GM23338 (cell line): Measurements from ENCODE around the gene CCDC69. TPM values are rescaled to one million over a fixed set of nuclear protein-coding genes. Genes with fewer than 3 reads are reported as not detected.

Source experiments
- ATAC-seq: fragments of 200-7000 bp; cut with Tn5 transposase; 3 replicates; pipeline ENCODE4 v1.9.1; 2020
- DNase-seq: peaks from one replicate; pipeline ENCODE4 v3.0.0-alpha.2; 2015; ENCODE audit warnings: low spot score
- H2AFZ ChIP-seq: fragments of 200-600 bp; sonication (generic); 2 replicates; pipeline ENCODE4 v1.8.0; 2016; ENCODE audit warnings: antibody characterized with exemption, mild to moderate bottlenecking, moderate library complexity
- H3F3A ChIP-seq: fragments of 200-600 bp; sonication (generic); replicated peaks from 2 replicates; pipeline ENCODE4 v1.8.0; 2017; ENCODE audit warnings: antibody characterized with exemption, mixed run types, low read depth
- H3K27ac ChIP-seq: fragments of 200-600 bp; sonication (generic); 2 replicates; pipeline ENCODE4 v1.6.1; 2016; ENCODE audit warnings: low read depth
- H3K27me3 ChIP-seq: fragments of 200-600 bp; sonication (generic); 2 replicates; pipeline ENCODE4 v1.8.0; 2016; ENCODE audit warnings: mild to moderate bottlenecking, mixed run types, moderate library complexity; ENCODE audit not compliant: insufficient read depth
- H3K36me3 ChIP-seq: fragments of 200-600 bp; sonication (generic); 2 replicates; pipeline ENCODE4 v1.8.0; 2016; ENCODE audit warnings: mild to moderate bottlenecking; ENCODE audit not compliant: insufficient read depth
- H3K4me1 ChIP-seq: fragments of 200-600 bp; sonication (generic); 2 replicates; pipeline ENCODE4 v1.8.0; 2016; ENCODE audit warnings: mild to moderate bottlenecking, moderate library complexity; ENCODE audit not compliant: insufficient read depth
- H3K4me2 ChIP-seq: fragments of 200-600 bp; sonication (generic); 2 replicates; pipeline ENCODE4 v1.7.1; 2017; ENCODE audit warnings: mixed run types
- H3K4me3 ChIP-seq: fragments of 200-600 bp; sonication (generic); 2 replicates; pipeline ENCODE4 v1.6.1; 2016; ENCODE audit warnings: mixed run types
- H3K79me2 ChIP-seq: fragments of 200-600 bp; sonication (generic); replicated peaks from 2 replicates; pipeline ENCODE4 v1.8.0; 2017; ENCODE audit warnings: mild to moderate bottlenecking; ENCODE audit not compliant: insufficient read depth
- H3K9me2 ChIP-seq: fragments of 200-600 bp; sonication (generic); 2 replicates; pipeline ENCODE4 v1.8.0; 2017; ENCODE audit not compliant: insufficient read depth
- H4K20me1 ChIP-seq: fragments of 200-600 bp; sonication (generic); replicated peaks from 2 replicates; pipeline ENCODE4 v1.8.0; 2017; ENCODE audit warnings: mild to moderate bottlenecking; ENCODE audit not compliant: insufficient read depth
- H3K27ac Mint-ChIP-seq: 2 replicates; pipeline ENCODE4 v1.8.0; 2020; ENCODE audit warnings: inconsistent platforms, mild to moderate bottlenecking, moderate library complexity, mixed read lengths
- H3K27me3 Mint-ChIP-seq: 3 replicates; pipeline ENCODE4 v1.8.0; 2022; ENCODE audit warnings: low read depth, mild to moderate bottlenecking, moderate library complexity, mixed read lengths, inconsistent platforms; ENCODE audit not compliant: insufficient read depth, poor library complexity
- H3K36me3 Mint-ChIP-seq: 3 replicates; pipeline ENCODE4 v1.8.0; 2021; ENCODE audit warnings: low read depth, mild to moderate bottlenecking, inconsistent platforms, moderate library complexity, mixed read lengths
- H3K4me1 Mint-ChIP-seq: 3 replicates; pipeline ENCODE4 v1.8.0; 2020; ENCODE audit warnings: mild to moderate bottlenecking, inconsistent platforms, mixed read lengths
- H3K4me3 Mint-ChIP-seq: 3 replicates; pipeline ENCODE4 v1.8.0; 2021; ENCODE audit warnings: moderate library complexity, mild to moderate bottlenecking, inconsistent platforms, mixed read lengths
- H3K9me3 Mint-ChIP-seq: 3 replicates; pipeline ENCODE4 v1.8.0; 2020; ENCODE audit warnings: moderate library complexity, mild to moderate bottlenecking, inconsistent platforms, mixed read lengths
- CREB1 ChIP-seq: fragments of 250-450 bp; sonication (Bioruptor Pico); IDR thresholded peaks from 2 replicates; pipeline ENCODE4 v1.5.0; 2020; ENCODE audit warnings: low read depth, mild to moderate bottlenecking, moderate library complexity
- EZH2 ChIP-seq: fragments of 200-600 bp; sonication (generic); IDR thresholded peaks from one replicate; pipeline ENCODE4 v1.8.0; 2017; ENCODE audit warnings: antibody characterized with exemption, mild to moderate bottlenecking, low read depth; ENCODE audit not compliant: unreplicated experiment
- EZH2phosphoT487 ChIP-seq: fragments of 200-600 bp; sonication (generic); IDR thresholded peaks from one replicate; pipeline ENCODE4 v1.8.1; 2018; ENCODE audit warnings: antibody characterized with exemption; ENCODE audit not compliant: unreplicated experiment
- JUNB ChIP-seq: IDR thresholded peaks from one replicate; pipeline ENCODE4 v1.6.1; 2016; ENCODE audit warnings: antibody characterized with exemption; ENCODE audit not compliant: unreplicated experiment
- POLR2AphosphoS5 ChIP-seq: IDR thresholded peaks from 2 replicates; pipeline ENCODE4 v1.6.1; 2016; ENCODE audit warnings: antibody characterized with exemption, low read depth
- STAT1 ChIP-seq: IDR thresholded peaks from one replicate; pipeline ENCODE4 v1.6.1; 2016; ENCODE audit warnings: antibody characterized with exemption; ENCODE audit not compliant: unreplicated experiment
- ZNF114 ChIP-seq: fragments of 250-450 bp; sonication (Bioruptor Pico); IDR thresholded peaks from 2 replicates; pipeline ENCODE4 v1.5.0; 2020; ENCODE audit warnings: mild to moderate bottlenecking, moderate library complexity
- ZNF331 ChIP-seq: fragments of 250-450 bp; sonication (Bioruptor Pico); IDR thresholded peaks from 2 replicates; pipeline ENCODE4 v1.5.0; 2020; ENCODE audit warnings: low read depth, mild to moderate bottlenecking, moderate library complexity
- polyA plus RNA-seq: library from polyadenylated mRNA; unstranded; fragments of >200 nt; fragmentation: Nextera tagmentation; extraction: Ambion mirVana; gene quantifications from 2 replicates; pipeline ENCODE4 v1.2.1, GENCODE V29; 2016
- total RNA-seq: library from RNA; depleted of rRNA; stranded (reverse); fragments of >200 nt; shearing (Covaris generic); gene quantifications from 2 replicates; pipeline ENCODE4 v1.2.3, GENCODE V29; 2014
- TF ChIP-seq, protein P1 (sequence below): IDR thresholded peaks from 2 replicates; pipeline ENCODE4 v1.6.1; 2016; ENCODE audit warnings: antibody characterized with exemption
- TF ChIP-seq, protein P2 (sequence below): IDR thresholded peaks from one replicate; pipeline ENCODE4 v1.6.1; 2018; ENCODE audit warnings: antibody characterized with exemption; ENCODE audit not compliant: unreplicated experiment
- TF ChIP-seq, protein P3 (sequence below): fragments of 250-450 bp; sonication (Bioruptor Pico); IDR thresholded peaks from 2 replicates; pipeline ENCODE4 v1.5.0; 2020; ENCODE audit warnings: mild to moderate bottlenecking, moderate library complexity

CCDC69 gene
- total and polyA plus RNA-seq, 2 experiments from 2014 or later, result 2.7 to 5.3 TPM

DNA sequence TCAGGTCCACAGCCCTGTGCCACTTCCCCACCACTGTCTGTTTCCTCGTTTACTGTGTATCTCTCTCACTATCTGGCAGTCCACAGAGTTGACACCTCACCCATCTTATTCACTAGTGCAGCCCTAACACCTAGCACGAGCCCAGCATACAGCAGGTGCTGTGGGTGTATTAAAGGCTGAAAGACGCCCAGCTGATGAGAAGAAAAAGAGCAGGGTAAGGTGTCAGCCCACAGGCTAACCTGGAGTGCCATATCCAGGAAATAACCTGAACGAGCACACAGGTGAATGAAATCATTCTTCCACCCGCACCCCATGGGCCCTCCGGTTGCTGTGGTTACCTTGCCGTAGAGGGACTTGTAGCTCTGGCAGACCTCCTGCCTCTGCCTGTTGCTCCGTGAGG lies 84.9 kb downstream of the CCDC69 start:
- no peak overlapping the region for H3K27ac ChIP-seq
- H3K9me3 Mint-ChIP-seq, result no peaks in the 10 kb centered on the region
- peaks cover 9% of the 10 kb centered on the region for H3K27me3 Mint-ChIP-seq
- no peak for ATAC-seq
- H3F3A ChIP-seq, result no peaks in the 10 kb centered on the region
- TF ChIP-seq, protein P1, sequence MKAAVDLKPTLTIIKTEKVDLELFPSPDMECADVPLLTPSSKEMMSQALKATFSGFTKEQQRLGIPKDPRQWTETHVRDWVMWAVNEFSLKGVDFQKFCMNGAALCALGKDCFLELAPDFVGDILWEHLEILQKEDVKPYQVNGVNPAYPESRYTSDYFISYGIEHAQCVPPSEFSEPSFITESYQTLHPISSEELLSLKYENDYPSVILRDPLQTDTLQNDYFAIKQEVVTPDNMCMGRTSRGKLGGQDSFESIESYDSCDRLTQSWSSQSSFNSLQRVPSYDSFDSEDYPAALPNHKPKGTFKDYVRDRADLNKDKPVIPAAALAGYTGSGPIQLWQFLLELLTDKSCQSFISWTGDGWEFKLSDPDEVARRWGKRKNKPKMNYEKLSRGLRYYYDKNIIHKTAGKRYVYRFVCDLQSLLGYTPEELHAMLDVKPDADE, result no peak
- TF ChIP-seq EZH2phosphoT487 (no peak), CREB1 (CRISPR knock-in tag) (no peak), ZNF114 (no peak), EZH2 (no peak), ZNF331 (CRISPR knock-in tag) (no peak), POLR2AphosphoS5 (no peak), STAT1 (no peak), JUNB (no peak)
- TF ChIP-seq, protein P2, sequence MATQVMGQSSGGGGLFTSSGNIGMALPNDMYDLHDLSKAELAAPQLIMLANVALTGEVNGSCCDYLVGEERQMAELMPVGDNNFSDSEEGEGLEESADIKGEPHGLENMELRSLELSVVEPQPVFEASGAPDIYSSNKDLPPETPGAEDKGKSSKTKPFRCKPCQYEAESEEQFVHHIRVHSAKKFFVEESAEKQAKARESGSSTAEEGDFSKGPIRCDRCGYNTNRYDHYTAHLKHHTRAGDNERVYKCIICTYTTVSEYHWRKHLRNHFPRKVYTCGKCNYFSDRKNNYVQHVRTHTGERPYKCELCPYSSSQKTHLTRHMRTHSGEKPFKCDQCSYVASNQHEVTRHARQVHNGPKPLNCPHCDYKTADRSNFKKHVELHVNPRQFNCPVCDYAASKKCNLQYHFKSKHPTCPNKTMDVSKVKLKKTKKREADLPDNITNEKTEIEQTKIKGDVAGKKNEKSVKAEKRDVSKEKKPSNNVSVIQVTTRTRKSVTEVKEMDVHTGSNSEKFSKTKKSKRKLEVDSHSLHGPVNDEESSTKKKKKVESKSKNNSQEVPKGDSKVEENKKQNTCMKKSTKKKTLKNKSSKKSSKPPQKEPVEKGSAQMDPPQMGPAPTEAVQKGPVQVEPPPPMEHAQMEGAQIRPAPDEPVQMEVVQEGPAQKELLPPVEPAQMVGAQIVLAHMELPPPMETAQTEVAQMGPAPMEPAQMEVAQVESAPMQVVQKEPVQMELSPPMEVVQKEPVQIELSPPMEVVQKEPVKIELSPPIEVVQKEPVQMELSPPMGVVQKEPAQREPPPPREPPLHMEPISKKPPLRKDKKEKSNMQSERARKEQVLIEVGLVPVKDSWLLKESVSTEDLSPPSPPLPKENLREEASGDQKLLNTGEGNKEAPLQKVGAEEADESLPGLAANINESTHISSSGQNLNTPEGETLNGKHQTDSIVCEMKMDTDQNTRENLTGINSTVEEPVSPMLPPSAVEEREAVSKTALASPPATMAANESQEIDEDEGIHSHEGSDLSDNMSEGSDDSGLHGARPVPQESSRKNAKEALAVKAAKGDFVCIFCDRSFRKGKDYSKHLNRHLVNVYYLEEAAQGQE, result no peak
- TF ChIP-seq, protein P3, sequence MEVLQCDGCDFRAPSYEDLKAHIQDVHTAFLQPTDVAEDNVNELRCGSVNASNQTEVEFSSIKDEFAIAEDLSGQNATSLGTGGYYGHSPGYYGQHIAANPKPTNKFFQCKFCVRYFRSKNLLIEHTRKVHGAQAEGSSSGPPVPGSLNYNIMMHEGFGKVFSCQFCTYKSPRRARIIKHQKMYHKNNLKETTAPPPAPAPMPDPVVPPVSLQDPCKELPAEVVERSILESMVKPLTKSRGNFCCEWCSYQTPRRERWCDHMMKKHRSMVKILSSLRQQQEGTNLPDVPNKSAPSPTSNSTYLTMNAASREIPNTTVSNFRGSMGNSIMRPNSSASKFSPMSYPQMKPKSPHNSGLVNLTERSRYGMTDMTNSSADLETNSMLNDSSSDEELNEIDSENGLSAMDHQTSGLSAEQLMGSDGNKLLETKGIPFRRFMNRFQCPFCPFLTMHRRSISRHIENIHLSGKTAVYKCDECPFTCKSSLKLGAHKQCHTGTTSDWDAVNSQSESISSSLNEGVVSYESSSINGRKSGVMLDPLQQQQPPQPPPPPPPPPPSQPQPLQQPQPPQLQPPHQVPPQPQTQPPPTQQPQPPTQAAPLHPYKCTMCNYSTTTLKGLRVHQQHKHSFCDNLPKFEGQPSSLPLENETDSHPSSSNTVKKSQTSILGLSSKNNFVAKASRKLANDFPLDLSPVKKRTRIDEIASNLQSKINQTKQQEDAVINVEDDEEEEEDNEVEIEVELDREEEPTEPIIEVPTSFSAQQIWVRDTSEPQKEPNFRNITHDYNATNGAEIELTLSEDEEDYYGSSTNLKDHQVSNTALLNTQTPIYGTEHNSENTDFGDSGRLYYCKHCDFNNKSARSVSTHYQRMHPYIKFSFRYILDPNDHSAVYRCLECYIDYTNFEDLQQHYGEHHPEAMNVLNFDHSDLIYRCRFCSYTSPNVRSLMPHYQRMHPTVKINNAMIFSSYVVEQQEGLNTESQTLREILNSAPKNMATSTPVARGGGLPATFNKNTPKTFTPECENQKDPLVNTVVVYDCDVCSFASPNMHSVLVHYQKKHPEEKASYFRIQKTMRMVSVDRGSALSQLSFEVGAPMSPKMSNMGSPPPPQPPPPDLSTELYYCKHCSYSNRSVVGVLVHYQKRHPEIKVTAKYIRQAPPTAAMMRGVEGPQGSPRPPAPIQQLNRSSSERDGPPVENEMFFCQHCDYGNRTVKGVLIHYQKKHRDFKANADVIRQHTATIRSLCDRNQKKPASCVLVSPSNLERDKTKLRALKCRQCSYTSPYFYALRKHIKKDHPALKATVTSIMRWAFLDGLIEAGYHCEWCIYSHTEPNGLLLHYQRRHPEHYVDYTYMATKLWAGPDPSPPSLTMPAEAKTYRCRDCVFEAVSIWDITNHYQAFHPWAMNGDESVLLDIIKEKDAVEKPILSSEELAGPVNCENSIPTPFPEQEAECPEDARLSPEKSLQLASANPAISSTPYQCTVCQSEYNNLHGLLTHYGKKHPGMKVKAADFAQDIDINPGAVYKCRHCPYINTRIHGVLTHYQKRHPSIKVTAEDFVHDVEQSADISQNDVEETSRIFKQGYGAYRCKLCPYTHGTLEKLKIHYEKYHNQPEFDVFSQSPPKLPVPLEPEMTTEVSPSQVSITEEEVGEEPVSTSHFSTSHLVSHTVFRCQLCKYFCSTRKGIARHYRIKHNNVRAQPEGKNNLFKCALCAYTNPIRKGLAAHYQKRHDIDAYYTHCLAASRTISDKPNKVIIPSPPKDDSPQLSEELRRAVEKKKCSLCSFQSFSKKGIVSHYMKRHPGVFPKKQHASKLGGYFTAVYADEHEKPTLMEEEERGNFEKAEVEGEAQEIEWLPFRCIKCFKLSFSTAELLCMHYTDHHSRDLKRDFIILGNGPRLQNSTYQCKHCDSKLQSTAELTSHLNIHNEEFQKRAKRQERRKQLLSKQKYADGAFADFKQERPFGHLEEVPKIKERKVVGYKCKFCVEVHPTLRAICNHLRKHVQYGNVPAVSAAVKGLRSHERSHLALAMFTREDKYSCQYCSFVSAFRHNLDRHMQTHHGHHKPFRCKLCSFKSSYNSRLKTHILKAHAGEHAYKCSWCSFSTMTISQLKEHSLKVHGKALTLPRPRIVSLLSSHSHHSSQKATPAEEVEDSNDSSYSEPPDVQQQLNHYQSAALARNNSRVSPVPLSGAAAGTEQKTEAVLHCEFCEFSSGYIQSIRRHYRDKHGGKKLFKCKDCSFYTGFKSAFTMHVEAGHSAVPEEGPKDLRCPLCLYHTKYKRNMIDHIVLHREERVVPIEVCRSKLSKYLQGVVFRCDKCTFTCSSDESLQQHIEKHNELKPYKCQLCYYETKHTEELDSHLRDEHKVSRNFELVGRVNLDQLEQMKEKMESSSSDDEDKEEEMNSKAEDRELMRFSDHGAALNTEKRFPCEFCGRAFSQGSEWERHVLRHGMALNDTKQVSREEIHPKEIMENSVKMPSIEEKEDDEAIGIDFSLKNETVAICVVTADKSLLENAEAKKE (CRISPR knock-in tag), result no peak
- H2AFZ ChIP-seq, result no peak overlapping the region
- peaks cover 15% of the 10 kb centered on the region for H3K4me1 Mint-ChIP-seq
- H3K4me1 ChIP-seq, result peaks cover 13% of the 10 kb centered on the region
- no peak overlapping the region for H3K4me3 ChIP-seq
- H3K9me2 ChIP-seq, result no peaks in the 10 kb centered on the region
- 0 out of 2 replicates have a peak, but pooled peaks cover 3% of the 10 kb centered on the region for H3K79me2 ChIP-seq
- DNase-seq, result no peak
- H4K20me1 ChIP-seq, result peaks cover 6% of the 10 kb centered on the region; the same call in 1 of the 2 replicates
- no peaks in the 10 kb centered on the region for H3K27me3 ChIP-seq
- H3K36me3 ChIP-seq, result peaks cover 14% of the 10 kb centered on the region
- no peak overlapping the region for H3K4me3 Mint-ChIP-seq
- no peak overlapping the region for H3K27ac Mint-ChIP-seq
- no peak overlapping the region for H3K4me2 ChIP-seq
- peaks cover 22% of the 10 kb centered on the region for H3K36me3 Mint-ChIP-seq
